ENCODE results near the gene THEM5.

- TF ChIP-seq CTCF (IDR thresholded peaks at IDR 0.05 in 2 of 3, conservative IDR thresholded peaks at IDR 0.05 in 1 of 3; ENCODE audit: borderline replicate concordance in 1 of 3, insufficient read depth in 1 of 3, low read depth in 2 of 3, low read length in 2 of 3): no peak
- no peak for TF ChIP-seq CEBPB (IDR thresholded peaks at IDR 0.05; ENCODE audit: low read depth)
- no peak for TF ChIP-seq POLR2A (IDR thresholded peaks at IDR 0.05; ENCODE audit: borderline replicate concordance, extremely low read depth, insufficient read depth, insufficient read length)
- no peak for TF ChIP-seq ATF3 (IDR thresholded peaks at IDR 0.05)
- no peak for TF ChIP-seq EZH2 (IDR thresholded peaks at IDR 0.05)
- TF ChIP-seq RAD21 (IDR thresholded peaks at IDR 0.05; ENCODE audit: low read depth): no peak
- no peak for TF ChIP-seq REST (IDR thresholded peaks at IDR 0.05; ENCODE audit: low read depth)
- TF ChIP-seq POLR2AphosphoS5 (IDR thresholded peaks at IDR 0.05; ENCODE audit: low read depth, low read length): no peak
These were observed 17.9 kb upstream of the THEM5 start for GRCh38 chr1:151871284-151872030.
